Measurements from ENCODE around the gene NOS2. TPM values are rescaled to one million over a fixed set of nuclear protein-coding genes. Genes with fewer than 3 reads are reported as not detected.

The NOS2 gene
- total RNA-seq, 1 experiment from 2014 or later, result 0.67 TPM

DNA sequence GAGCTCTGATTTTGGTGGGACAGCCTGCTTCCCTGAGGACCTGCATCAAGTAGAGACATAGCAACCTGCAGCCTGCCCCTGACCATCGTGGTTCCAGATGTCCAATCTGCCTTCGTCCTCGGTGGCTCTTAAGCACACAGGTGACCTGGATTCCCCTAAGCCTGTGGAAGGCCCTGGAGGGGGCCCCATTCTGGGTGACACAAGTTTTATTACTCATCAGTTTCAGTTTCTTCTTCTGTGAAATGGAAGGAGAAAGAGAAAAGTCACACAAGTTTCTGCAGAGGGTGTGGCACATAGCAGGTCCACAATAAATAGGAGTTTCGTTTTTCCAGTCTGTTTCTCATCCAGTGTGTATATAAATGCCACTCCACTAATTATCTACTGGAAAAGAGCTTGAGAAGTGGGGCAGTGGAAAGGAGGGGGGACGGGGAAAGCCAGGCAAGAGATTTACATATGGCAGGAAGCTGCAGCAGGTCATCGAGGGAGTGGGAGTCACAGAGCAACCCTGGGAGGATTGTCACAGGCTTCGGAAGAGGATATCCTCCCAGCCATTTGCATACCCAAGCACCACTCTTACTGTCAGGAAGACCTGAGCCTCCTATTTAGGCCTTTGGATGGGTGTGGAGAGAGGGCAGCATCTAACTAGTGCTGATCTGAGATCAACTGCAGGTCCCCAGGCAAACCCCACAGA, 10.0 kb upstream of the NOS2 start:
- Histone ChIP-seq H3K9me3 (ENCODE audit: low read depth, low read length, poor library complexity, severe bottlenecking) (no peaks in the 10 kb centered on the region), H3K4me3 (ENCODE audit: low read depth, low read length, poor library complexity, severe bottlenecking) (no peak overlapping the region), H3K36me3 (ENCODE audit: insufficient read depth, low read length, poor library complexity, severe bottlenecking) (no peaks in the 10 kb centered on the region), H3K4me1 (ENCODE audit: insufficient read depth, low read length, poor library complexity, severe bottlenecking) (no peaks in the 10 kb centered on the region), H3K27me3 (replicated peaks; ENCODE audit: insufficient read depth, low read depth, low read length, poor library complexity) (no peaks in the 10 kb centered on the region), H3K27ac (ENCODE audit: low read depth, low read length, poor library complexity, severe bottlenecking) (no peak overlapping the region)
- BruUV-seq (replicated peaks), result no TSS peak
- ChIA-PET CTCF (interaction anchor here (1.0 kb wide), 1 partner anchor 70 kb away, joined by 4 read pairs; no protein-coding TSS in a partner anchor), POLR2A (ENCODE audit: low non-redundant PET) (no interaction called here)
- TF ChIP-seq EZH2 (IDR thresholded peaks at IDR 0.05; ENCODE audit: borderline replicate concordance, low read depth, low read length, poor library complexity, severe bottlenecking) (no peak), CTCF (conservative IDR thresholded peaks at IDR 0.05; ENCODE audit: low read depth, low read length) (no peak)
- intact Hi-C loops (cut with micrococcal nuclease; ENCODE audit: unreplicated experiment), result no loop called here
- DNase-seq (ENCODE audit: low spot score), result no peak

DNA sequence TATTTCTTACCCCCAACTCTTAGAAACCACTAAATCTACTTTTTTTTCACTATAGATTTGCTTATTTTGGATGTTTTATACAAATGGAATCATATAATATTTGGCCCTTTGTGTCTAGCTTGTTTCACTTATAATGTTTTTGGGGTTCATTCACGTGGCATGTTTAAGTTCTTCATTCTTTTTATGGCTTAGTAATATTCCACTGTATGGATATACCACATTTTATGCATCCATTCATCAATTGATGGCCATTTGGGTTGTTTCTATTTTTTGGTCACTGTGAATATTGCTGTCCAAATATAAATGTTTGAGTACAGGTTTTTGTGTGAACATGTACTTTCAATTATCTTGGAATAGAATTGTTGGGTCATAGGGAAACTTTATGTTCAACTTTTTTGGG, 9.2 kb upstream of the NOS2 start:
- DNase-seq (ENCODE audit: low spot score), result no peak
- TF ChIP-seq EZH2 (IDR thresholded peaks at IDR 0.05; ENCODE audit: borderline replicate concordance, low read depth, low read length, poor library complexity, severe bottlenecking), result no peak
- TF ChIP-seq CTCF (conservative IDR thresholded peaks at IDR 0.05; ENCODE audit: low read depth, low read length), result no peak
- Histone ChIP-seq H3K4me3 (ENCODE audit: low read depth, low read length, poor library complexity, severe bottlenecking) (no peak overlapping the region), H3K9me3 (ENCODE audit: low read depth, low read length, poor library complexity, severe bottlenecking) (no peaks in the 10 kb centered on the region), H3K4me1 (ENCODE audit: insufficient read depth, low read length, poor library complexity, severe bottlenecking) (no peaks in the 10 kb centered on the region), H3K36me3 (ENCODE audit: insufficient read depth, low read length, poor library complexity, severe bottlenecking) (no peaks in the 10 kb centered on the region), H3K27ac (ENCODE audit: low read depth, low read length, poor library complexity, severe bottlenecking) (no peak overlapping the region), H3K27me3 (replicated peaks; ENCODE audit: insufficient read depth, low read depth, low read length, poor library complexity) (no peaks in the 10 kb centered on the region)
- CTCF ChIA-PET, result no interaction called here
- no TSS peak for BruUV-seq (replicated peaks)
- intact Hi-C loops (cut with micrococcal nuclease; ENCODE audit: unreplicated experiment), result no loop called here
- POLR2A ChIA-PET (ENCODE audit: low non-redundant PET), result no interaction called here

DNA sequence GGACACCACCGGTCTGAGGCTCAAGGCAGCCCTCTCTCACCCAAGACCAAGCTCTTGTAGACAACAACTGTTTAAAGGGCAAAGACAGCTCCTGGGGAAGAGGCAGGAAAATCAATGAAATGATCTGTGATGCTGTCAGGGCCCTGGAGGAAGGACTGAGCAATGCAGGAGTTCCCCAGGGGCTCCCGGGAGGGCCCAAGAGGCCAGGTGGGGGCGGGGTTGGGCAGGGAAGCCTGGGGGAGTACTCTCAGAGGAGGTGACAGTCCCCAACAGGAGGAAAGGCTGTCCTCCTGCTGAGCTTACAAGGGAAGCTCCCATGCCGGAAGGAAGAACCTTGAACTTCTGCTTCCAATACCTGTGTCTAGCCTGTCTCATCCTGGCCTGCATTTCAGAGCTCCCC, 8.3 kb upstream of the NOS2 start:
- POLR2A ChIA-PET (ENCODE audit: low non-redundant PET), result no interaction called here
- no peak for TF ChIP-seq CTCF (conservative IDR thresholded peaks at IDR 0.05; ENCODE audit: low read depth, low read length)
- no peak for TF ChIP-seq EZH2 (IDR thresholded peaks at IDR 0.05; ENCODE audit: borderline replicate concordance, low read depth, low read length, poor library complexity, severe bottlenecking)

More for the DNA sequence above, 8.3 kb upstream of the NOS2 start:
- Histone ChIP-seq H3K9me3 (ENCODE audit: low read depth, low read length, poor library complexity, severe bottlenecking) (no peaks in the 10 kb centered on the region), H3K27ac (ENCODE audit: low read depth, low read length, poor library complexity, severe bottlenecking) (no peak overlapping the region), H3K4me1 (ENCODE audit: insufficient read depth, low read length, poor library complexity, severe bottlenecking) (no peaks in the 10 kb centered on the region), H3K36me3 (ENCODE audit: insufficient read depth, low read length, poor library complexity, severe bottlenecking) (no peaks in the 10 kb centered on the region), H3K27me3 (replicated peaks; ENCODE audit: insufficient read depth, low read depth, low read length, poor library complexity) (no peaks in the 10 kb centered on the region), H3K4me3 (ENCODE audit: low read depth, low read length, poor library complexity, severe bottlenecking) (no peak overlapping the region)
- DNase-seq (ENCODE audit: low spot score), result no peak
- no TSS peak for BruUV-seq (replicated peaks)
- CTCF ChIA-PET, result interaction anchor here (0.5 to 1.2 kb wide), 3 partner anchors 393 to 512 kb away, joined by 3 to 6 read pairs (median 3); no protein-coding TSS in a partner anchor
- intact Hi-C loops (cut with micrococcal nuclease; ENCODE audit: unreplicated experiment), result no loop called here

Measured in A673 (cell line).